ENCODE results near the gene FEM1A.
"Not testable (repeated sequence)": the region's sequence is repeated elsewhere in the genome, so short reads cannot be mapped to it uniquely, and the experiment has no call there.

FEM1A gene

GRCh38 chr19:4815426-4816201 lies 24.1 kb downstream of the FEM1A start:
- DNase-seq, result peak; percentile 100

DNA sequence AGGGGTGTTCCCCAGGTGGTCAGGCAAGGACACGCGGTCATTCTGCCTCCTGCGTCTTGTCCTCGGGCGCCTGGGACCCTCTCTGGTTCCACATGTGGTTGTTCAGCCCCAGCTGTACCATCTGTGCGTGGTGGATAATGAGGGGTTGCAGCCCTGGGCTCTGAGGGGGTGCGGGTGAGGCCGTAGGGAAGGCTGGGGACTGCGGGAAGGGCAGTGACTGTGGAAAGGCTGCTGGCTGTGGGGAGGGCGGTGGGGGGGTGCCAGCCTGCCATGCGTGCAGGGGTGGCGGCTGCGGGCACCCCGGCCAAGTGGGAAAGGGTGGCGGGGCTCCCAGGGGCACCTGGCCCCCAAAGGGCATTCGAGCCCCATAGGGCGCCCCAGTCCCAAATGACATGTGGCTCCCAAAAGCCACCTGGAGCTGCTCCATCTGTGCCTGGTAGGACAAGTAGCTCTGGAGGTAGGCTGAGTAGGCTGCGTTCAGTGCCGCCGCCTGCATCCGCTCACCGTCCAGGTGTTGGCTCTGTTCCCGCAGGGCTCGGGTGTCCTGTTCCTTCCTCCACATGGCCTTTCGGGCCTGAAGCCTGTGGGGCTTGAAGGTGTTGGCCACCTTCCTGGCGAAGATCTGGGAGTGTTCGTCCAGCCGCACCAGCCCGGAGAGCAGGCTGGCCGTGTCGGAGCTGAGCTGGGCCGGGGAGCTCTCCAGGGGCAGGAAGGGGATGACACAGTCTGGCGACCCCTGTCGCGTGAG lies 24.8 kb downstream of the FEM1A start:
- DNase-seq, result no peak

- DNase-seq, result no peak
Observed at GRCh38 chr19:4816950-4817278, 25.4 kb downstream of the FEM1A start.

DNA sequence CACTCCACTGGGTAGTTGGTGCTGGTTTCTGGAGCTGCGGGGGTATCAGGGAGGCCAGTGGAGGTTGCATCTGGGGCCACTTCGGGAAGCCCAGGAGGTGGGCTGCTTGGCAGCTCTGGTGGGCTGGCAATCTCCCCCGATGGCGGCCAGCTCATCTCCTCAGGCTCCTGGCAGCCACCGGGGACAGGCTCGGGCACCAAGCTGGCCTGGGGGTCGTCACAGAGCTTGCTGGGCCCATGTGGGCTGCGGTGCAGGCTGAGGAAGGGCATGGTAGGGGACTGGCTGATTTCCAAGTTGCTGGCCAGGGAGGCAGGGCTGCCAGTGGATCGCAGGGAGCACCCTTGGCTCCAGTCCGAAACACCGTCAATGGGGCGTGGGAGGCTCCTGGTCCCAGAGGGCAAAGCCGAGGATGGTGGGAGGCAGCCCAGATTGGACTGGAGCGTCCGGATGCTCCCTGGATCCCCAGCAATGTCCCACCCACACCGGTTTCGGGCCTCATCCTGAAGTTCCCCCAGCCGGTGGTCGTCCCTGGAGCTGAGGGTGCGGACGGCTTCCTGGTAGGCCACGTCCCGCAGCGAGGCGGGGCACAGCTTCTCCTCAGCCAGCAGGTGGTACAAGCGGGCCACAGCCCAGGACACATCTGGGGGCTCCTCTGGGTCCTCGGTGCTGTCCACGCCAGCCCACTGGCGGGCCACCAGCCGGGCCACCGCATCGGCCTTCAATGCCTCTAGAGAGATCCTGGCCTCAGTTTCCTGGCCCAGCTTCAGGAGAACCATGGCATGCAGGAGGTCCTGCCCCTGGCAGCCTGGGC lies 26.1 kb downstream of the FEM1A start:
- DNase-seq, result no peak

- no peak for DNase-seq
Observed at GRCh38 chr19:4821265-4821664, 29.7 kb downstream of the FEM1A start.

DNA sequence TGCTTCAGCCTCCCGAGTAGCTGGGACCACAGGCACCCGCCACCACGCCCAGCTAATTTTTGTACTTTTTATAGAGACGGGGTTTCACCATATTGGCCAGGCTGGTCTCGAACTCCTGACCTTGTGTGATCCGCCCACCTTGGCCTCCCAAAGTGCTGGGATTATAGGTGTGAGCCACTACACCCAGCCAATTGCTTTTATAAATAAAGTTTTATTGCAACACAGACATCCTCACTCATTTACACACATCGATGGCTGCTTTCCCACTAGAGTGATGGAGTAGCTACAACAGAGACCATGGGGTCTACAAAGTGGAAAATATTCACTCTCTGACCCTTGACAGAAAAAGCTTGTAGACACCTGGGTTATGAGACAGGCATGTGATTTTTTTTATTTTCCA lies 30.8 kb downstream of the FEM1A start:
- not testable (repeated sequence) for DNase-seq

GRCh38 chr19:4823577-4823976 lies 32.0 kb downstream of the FEM1A start:
- no peak for DNase-seq

GRCh38 chr19:4829001-4829712 lies 37.6 kb downstream of the FEM1A start:
- DNase-seq, result peak; percentile 72

DNA sequence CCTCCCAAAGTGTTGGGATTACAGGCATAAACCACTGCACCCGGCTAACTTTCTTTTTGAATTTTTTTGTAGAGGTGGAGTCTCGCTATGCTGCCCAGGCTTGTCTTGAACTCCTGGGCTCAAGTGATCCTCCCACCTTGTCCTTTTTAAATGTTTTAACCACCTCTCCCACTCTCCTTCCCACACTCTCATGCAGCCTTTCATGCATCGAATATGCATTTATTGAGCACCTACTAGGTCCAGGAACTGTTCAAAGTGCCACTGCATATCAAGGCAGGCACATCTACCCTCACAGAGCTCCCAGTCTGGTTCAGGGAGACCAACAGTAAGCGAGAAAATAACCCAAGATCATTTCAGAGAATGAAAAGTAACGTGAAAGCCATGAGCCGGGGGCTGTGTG lies 38.8 kb downstream of the FEM1A start:
- DNase-seq, result no peak

DNA sequence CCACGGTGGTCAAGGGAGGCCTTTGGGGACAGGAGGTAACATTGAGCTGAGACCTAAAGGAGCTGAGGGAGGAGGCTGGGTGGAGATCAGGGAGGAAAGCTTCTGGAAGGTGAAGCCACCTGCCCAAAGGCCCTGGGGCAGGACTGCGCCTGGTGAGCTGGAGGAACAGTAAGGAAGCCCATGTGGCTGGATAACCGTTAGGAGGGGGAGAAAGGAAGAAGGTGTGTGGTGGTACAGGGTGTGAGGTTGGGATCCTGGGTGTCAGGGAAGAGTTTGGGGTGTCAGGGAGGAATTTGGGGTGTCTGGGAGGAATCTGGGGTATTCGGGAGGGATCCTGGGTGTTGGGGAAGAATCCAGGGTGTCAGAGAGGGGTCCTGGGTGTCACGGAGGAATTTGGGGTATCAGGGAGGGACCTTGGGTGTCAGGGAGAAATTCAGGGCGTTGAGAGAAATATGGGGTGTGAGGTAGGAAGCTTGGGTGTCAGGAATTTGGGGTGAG lies 39.3 kb downstream of the FEM1A start:
- no peak for DNase-seq

GRCh38 chr19:4831304-4831978 lies 39.9 kb downstream of the FEM1A start, which contains the start of gene TICAM1:
TICAM1 (minus strand) TSS chr19:4831712; CDS start chr19:4818377, 13,335 bp downstream.
- peak; percentile 84 for DNase-seq

DNA sequence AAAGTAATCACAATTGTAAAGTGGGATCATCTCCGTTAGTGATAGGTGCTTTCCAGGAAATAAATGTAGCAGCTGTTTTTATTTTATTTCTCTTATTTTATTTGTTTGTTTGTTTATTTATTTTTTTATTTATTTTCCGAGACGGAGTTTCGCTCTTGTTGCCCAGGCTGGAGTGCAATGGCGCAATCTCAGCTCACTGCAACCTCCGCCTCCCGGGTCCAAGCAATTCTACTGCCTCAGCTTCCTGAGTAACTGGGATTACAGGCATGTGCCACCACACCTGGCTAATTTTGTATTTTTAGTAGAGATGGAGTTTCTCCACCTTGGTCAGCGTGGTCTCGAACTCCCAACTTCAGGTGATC lies 40.4 kb downstream of the FEM1A start:
- not testable (repeated sequence) for DNase-seq

GRCh38 chr19:4832776-4833175 lies 41.2 kb downstream of the FEM1A start:
- no peak for DNase-seq

DNA sequence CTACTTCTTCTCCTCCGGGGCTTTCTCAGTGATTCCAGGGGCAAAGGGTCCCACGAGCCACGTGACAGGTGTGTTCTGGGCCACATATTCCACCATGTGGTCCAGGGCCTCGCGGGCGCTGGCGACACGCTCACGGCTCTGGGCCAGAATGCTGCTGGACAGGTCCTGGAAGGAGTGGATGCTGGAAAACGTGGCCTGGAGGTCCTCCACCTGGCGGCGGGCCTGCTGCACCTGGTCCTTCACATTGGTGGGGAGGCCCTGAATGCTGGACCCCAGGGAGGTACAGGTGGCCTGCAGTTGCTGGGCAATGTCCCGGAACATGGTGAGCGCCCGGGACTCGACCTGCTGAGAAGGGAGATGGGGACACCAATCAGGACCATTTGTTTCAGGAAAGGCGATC lies 47.7 kb downstream of the FEM1A start:
- no peak for DNase-seq

DNA sequence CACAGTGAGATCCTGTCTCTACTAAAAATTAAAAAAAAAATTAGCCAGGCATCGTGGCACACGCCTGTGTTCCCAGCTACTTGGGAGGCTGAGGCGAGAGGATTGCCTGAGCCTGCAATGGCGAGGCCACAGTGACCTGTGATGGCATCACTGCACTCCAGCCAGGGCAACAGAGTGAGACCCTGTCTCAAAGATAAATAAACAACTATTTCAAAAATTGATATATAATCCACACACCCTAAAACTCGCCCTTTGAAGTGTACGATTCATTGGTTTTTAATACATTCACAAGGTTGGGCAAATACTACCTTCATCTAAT lies 52.1 kb downstream of the FEM1A start:
- no peak for DNase-seq

GRCh38 chr19:4844348-4845179 lies 53.0 kb downstream of the FEM1A start:
- DNase-seq, result no peak

DNA sequence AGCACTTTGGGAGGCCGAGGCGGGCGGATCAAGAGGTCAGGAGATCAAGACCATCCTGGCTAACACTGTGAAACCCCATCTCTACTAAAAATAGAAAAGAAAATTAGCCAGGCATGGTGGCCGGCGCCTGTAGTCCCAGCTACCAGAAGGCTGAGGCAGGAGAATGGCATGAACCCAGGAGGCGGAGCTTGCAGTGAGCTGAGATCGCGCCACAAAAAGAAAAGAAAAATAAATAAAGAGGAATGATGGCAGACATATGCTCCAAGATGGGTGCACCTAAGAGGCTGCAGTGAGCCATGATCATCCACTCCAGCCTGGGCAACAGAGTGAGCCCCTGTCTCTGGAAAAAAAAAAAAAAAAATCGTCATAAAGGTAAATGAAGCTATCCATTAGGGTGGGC lies 54.4 kb downstream of the FEM1A start:
- DNase-seq, result not testable (repeated sequence)

DNA sequence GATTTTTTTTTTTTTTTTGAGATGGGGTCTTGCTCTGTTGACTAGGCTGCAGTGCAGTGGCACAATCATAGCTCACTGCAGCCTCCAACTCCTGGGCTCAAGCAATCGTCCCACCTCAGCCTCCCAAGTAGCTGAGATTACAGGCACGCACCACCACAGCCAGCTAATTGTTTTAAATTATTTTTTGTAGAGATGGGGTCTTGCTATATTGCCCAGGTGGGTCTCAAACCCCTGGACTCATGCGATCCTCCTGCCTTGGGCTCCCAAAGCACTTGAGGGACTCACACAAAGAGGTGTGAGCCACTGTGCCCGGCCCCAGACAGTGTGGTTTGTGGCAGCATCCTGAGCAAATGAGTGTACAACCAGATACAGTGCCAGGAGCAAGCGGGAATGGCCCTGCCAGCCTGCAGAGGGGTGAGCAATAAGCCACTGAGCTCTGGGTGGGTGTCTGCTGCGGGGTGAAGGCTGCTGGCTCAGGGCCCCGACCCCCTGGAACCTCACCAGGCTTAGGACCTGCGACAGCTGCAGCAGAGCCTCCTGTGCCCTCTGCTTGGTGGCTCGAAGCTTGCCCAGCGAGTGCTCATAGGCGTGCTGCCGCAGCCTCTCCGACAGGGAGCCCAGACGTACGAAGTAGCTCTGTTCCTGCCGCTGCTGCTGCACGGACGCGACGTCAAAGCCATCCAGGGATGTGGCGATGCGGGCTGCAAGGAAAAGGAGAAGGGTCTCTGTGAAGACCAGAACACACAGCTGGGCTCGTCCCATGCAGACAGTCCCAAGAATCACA lies 55.8 kb downstream of the FEM1A start:
- no peak for DNase-seq

- no peak for DNase-seq
Observed at GRCh38 chr19:4849019-4849418, 57.5 kb downstream of the FEM1A start.

All from OCI-M1 (cell line).